BJ (cell line): ENCODE data around the gene GNB1. TPM values are rescaled to one million over a fixed set of nuclear protein-coding genes. Genes with fewer than 3 reads are reported as not detected.

Experiments used
- CTCF ChIA-PET: fragments of 350-600 bp; formaldehyde crosslinking; extraction: SDS; loops from one replicate; lab custom pipeline; 2021; ENCODE audit warnings: antibody characterized with exemption, inconsistent platforms; lab: Yijun Ruan, JAX
- POLR2A ChIA-PET: fragments of 300-600 bp; sonication (Branson Sonifier 250); formaldehyde crosslinking; extraction: SDS; loops from one replicate; lab custom pipeline; 2021; ENCODE audit warnings: antibody characterized with exemption; lab: Charles Lee
- DNase-seq: peaks from one replicate; pipeline ENCODE4 v3.0.0-alpha.2; 2011; ENCODE audit warnings: low read depth
- H3K27me3 ChIP-seq: 2 replicates; pipeline ENCODE4 v1.6.0; 2011; ENCODE audit warnings: low read length; ENCODE audit not compliant: control insufficient read depth, insufficient read depth
- H3K36me3 ChIP-seq: 2 replicates; pipeline ENCODE4 v1.5.1; 2011; ENCODE audit warnings: low read length; ENCODE audit not compliant: control insufficient read depth, insufficient read depth
- H3K4me3 ChIP-seq: 2 replicates; pipeline ENCODE4 v1.5.1; 2011; ENCODE audit warnings: low read depth, mild to moderate bottlenecking, control low read depth, low read length
- polyA plus RNA-seq: library from polyadenylated mRNA; depleted of rRNA; stranded (reverse); fragments of >200 nt; gene quantifications from 2 replicates; pipeline ENCODE4 v1.2.3, GENCODE V29; 2011
- TF ChIP-seq, protein P1 (sequence below): IDR thresholded peaks from 2 replicates; pipeline ENCODE4 v1.5.1; 2011; ENCODE audit warnings: low read depth, mild to moderate bottlenecking, control low read depth, inconsistent platforms, low read length, moderate library complexity; ENCODE audit not compliant: insufficient read depth

GNB1 gene
- polyA plus RNA-seq, 1 experiment = 566 TPM

DNA sequence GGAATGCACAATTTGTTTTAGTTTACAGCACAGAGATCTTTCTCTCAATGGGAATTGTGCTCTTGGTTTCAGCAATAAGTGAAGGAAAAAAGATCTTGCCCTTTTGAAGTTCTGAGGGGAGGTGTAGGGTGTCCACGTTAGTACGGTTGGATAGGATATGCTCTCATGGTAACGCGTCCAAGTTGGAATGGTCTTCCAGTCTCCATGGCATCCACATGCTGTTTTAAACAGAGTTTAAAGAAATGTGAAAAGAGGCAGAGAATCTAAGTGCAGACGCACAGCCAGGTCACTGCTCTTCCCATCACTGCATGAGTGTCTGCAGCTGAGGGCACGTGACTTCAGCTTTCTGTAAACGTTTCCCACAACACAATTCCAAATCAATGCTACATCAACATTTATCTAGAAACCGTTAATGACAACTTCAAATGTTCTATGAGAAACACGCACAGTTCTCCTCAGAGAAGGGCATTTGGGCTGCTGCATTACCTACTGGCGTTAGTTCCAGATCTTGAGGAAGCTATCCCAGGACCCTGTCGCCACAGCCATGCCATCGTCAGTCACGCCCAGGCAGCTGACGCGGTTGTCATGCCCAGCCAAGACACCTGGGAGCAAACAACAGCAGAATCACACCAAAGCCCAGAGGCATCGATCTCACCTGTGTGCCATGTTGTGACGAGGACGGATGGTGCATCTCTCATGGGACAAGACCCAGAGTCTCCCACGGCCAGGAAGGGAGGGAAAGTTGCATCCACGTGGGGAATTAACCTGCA is 103.9 kb downstream of the GNB1 start:
- CTCF ChIA-PET = no interaction called here
- POLR2A ChIA-PET = no interaction called here
- H3K4me3 ChIP-seq = no peak overlapping the region
- peaks cover 45% of the 10 kb centered on the region for H3K36me3 ChIP-seq
- no peaks in the 10 kb centered on the region for H3K27me3 ChIP-seq
- no peak for DNase-seq
- TF ChIP-seq, protein P1, sequence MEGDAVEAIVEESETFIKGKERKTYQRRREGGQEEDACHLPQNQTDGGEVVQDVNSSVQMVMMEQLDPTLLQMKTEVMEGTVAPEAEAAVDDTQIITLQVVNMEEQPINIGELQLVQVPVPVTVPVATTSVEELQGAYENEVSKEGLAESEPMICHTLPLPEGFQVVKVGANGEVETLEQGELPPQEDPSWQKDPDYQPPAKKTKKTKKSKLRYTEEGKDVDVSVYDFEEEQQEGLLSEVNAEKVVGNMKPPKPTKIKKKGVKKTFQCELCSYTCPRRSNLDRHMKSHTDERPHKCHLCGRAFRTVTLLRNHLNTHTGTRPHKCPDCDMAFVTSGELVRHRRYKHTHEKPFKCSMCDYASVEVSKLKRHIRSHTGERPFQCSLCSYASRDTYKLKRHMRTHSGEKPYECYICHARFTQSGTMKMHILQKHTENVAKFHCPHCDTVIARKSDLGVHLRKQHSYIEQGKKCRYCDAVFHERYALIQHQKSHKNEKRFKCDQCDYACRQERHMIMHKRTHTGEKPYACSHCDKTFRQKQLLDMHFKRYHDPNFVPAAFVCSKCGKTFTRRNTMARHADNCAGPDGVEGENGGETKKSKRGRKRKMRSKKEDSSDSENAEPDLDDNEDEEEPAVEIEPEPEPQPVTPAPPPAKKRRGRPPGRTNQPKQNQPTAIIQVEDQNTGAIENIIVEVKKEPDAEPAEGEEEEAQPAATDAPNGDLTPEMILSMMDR = no peak

GRCh38 chr1:1785666-1786065 is 105.2 kb downstream of the GNB1 start:
- TF ChIP-seq, protein P1 = no peak
- no peak for DNase-seq
- POLR2A ChIA-PET = no interaction called here
- H3K36me3 ChIP-seq = peaks cover 39% of the 10 kb centered on the region
- H3K4me3 ChIP-seq = no peak overlapping the region
- CTCF ChIA-PET = interaction anchor here (2.2 kb wide), 1 partner anchor 121 kb away, joined by 10 read pairs; no protein-coding TSS in a partner anchor
- no peaks in the 10 kb centered on the region for H3K27me3 ChIP-seq

DNA sequence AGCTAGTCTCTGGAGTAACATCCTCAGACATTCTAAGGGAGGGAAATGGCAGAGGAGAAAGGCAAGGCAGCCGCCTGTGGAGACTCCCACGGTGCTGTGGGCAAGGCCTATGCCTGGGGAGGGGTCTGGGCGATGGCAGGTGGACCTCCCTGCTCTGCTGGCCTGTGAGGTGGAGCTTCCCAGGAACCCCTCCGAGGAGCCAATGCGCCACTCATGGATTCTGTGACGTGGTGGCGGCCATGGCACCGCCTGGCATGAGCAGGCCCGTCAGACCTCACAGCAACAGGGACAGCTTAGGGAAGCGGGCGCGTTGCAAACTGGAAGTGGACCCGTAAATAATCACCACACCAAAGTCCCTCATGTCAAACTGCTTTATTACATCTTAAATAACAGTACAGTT is 106.0 kb downstream of the GNB1 start:
- TF ChIP-seq, protein P1 = no peak
- ChIA-PET CTCF (interaction anchor here (0.6 to 2.2 kb wide), 2 partner anchors 99 to 122 kb away, joined by 3 to 10 read pairs; no protein-coding TSS in a partner anchor), POLR2A (interaction anchor here (0.6 kb wide), 1 partner anchor 65 kb away, joined by 11 read pairs; no protein-coding TSS in a partner anchor)
- DNase-seq = no peak
- Histone ChIP-seq H3K4me3 (no peak overlapping the region), H3K27me3 (no peaks in the 10 kb centered on the region), H3K36me3 (peaks cover 33% of the 10 kb centered on the region)

GRCh38 chr1:1783320-1783719 is 107.6 kb downstream of the GNB1 start:
- H3K4me3 ChIP-seq = no peak overlapping the region
- POLR2A ChIA-PET = no interaction called here
- peaks cover 22% of the 10 kb centered on the region for H3K36me3 ChIP-seq
- CTCF ChIA-PET = no interaction called here
- H3K27me3 ChIP-seq = no peaks in the 10 kb centered on the region
- no peak for DNase-seq
- TF ChIP-seq, protein P1 = no peak

GRCh38 chr1:1782399-1783221 is 108.3 kb downstream of the GNB1 start:
- TF ChIP-seq, protein P1 = no peak
- Histone ChIP-seq H3K27me3 (no peaks in the 10 kb centered on the region), H3K4me3 (no peak overlapping the region), H3K36me3 (peaks cover 18% of the 10 kb centered on the region)
- POLR2A ChIA-PET = no interaction called here
- no peak for DNase-seq
- CTCF ChIA-PET = interaction anchor here (1.2 kb wide), 1 partner anchor 124 kb away, joined by 3 read pairs; no protein-coding TSS in a partner anchor
